ENCODE measurements around the gene VDAC1. TPM values are rescaled to one million over a fixed set of nuclear protein-coding genes. Genes with fewer than 3 reads are reported as not detected.

Gene VDAC1
- total and polyA plus RNA-seq, 2 of the 8 experiments (the other 6 are each of a cell fraction or from before 2014, with no cell fraction given), result 111 to 301 TPM

GRCh38 chr5:134004626-134005416 lies at the start of gene VDAC1 (continued):
- TF ChIP-seq CHD7 (IDR thresholded peaks at IDR 0.05; ENCODE audit: insufficient replicate concordance, low read length) (no peak), KDM4A (IDR thresholded peaks at IDR 0.05; ENCODE audit: low read depth, low read length, severe bottlenecking) (peak; percentile 65), GTF2F1 (IDR thresholded peaks at IDR 0.05; ENCODE audit: borderline replicate concordance, low read depth, low read length) (no peak), ATF2 (IDR thresholded peaks at IDR 0.05; ENCODE audit: low read length) (no peak), NANOG (IDR thresholded peaks at IDR 0.05; ENCODE audit: insufficient read depth, low read depth, low read length, poor library complexity, severe bottlenecking) (no peak), SP2 (IDR thresholded peaks at IDR 0.05; ENCODE audit: low read length) (no peak)
- TF ChIP-seq, protein P1, sequence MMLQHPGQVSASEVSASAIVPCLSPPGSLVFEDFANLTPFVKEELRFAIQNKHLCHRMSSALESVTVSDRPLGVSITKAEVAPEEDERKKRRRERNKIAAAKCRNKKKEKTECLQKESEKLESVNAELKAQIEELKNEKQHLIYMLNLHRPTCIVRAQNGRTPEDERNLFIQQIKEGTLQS (IDR thresholded peaks at IDR 0.05; ENCODE audit: insufficient read depth, low read depth, low read length), result no peak

Data from H1 (cell line).